ENCODE results near the gene CTDP1. TPM values are rescaled to one million over a fixed set of nuclear protein-coding genes. Genes with fewer than 3 reads are reported as not detected.

Gene CTDP1
- total RNA-seq, 3 donors from 2014 or later: 15.0 to 21.0 (median 19.9) TPM

DNA sequence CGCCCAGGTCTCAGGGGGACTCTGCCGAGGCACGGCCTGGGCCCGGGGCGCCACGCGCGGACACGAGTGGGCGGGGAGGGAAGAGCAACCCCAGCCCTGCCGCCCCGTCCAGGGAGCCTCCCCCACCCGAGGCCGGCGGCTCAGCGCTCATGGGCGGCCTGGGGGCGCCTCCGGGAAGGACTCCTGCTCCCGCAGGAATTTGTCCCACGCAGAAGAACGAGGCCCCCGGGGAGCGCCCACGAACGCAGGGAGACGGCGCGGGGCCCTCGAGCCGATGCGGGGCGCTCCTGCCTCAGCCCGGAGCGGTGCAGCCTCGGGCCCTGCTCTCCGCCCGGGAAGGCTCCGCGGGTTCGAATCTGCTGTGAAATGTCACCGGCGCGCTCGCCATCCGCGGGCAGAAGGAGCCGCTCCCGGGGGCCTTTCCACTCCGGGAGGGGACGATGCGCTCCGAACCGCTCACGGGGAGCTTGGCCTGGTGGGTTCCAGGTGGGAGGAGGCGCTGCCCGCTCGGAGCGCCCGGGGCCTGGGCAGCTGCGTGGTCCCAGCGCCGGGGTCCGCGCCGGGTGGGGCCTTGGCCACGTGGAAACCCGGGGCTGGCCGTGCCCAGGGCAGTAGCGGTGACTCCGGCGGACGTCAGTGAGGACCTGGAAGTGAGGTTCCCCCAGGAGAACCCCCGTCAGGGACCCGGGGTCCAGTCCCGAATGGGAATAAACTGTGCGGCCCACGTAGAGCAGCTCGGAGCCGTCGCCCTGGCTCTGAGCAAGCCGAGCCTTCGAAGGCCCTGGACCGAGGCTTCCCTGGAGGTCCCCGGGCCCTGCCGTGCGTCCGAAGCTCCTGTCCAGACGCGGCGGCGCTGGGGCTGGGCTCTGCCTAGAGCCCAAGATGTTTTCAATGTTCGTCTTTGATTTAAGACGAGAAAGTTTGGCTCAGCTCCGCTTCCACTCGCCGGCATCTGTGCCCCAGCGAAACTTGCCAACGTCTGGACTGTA lies 41.4 kb upstream of the CTDP1 start:
- Histone ChIP-seq H3K27ac (no peak overlapping the region), H3K4me3 (no peak overlapping the region), H3K9me3 (no peaks in the 10 kb centered on the region), H3K27me3 (peaks cover 15 to 35% of the 10 kb centered on the region in 2 donors), H3K4me1 (no peaks in the 10 kb centered on the region), H3K36me3 (no peaks in the 10 kb centered on the region)
- DNase-seq (ENCODE audit: low spot score in 2 of 2): no peak
- TF ChIP-seq POLR2AphosphoS5 (IDR thresholded peaks at IDR 0.05): no peak
- TF ChIP-seq, protein P1, sequence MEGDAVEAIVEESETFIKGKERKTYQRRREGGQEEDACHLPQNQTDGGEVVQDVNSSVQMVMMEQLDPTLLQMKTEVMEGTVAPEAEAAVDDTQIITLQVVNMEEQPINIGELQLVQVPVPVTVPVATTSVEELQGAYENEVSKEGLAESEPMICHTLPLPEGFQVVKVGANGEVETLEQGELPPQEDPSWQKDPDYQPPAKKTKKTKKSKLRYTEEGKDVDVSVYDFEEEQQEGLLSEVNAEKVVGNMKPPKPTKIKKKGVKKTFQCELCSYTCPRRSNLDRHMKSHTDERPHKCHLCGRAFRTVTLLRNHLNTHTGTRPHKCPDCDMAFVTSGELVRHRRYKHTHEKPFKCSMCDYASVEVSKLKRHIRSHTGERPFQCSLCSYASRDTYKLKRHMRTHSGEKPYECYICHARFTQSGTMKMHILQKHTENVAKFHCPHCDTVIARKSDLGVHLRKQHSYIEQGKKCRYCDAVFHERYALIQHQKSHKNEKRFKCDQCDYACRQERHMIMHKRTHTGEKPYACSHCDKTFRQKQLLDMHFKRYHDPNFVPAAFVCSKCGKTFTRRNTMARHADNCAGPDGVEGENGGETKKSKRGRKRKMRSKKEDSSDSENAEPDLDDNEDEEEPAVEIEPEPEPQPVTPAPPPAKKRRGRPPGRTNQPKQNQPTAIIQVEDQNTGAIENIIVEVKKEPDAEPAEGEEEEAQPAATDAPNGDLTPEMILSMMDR (IDR thresholded peaks at IDR 0.05): no peak
- no peak for TF ChIP-seq POLR2A (IDR thresholded peaks at IDR 0.05)
- intact Hi-C loops (cut with DNase I; ENCODE audit: low total_unique reads): no loop called here

DNA sequence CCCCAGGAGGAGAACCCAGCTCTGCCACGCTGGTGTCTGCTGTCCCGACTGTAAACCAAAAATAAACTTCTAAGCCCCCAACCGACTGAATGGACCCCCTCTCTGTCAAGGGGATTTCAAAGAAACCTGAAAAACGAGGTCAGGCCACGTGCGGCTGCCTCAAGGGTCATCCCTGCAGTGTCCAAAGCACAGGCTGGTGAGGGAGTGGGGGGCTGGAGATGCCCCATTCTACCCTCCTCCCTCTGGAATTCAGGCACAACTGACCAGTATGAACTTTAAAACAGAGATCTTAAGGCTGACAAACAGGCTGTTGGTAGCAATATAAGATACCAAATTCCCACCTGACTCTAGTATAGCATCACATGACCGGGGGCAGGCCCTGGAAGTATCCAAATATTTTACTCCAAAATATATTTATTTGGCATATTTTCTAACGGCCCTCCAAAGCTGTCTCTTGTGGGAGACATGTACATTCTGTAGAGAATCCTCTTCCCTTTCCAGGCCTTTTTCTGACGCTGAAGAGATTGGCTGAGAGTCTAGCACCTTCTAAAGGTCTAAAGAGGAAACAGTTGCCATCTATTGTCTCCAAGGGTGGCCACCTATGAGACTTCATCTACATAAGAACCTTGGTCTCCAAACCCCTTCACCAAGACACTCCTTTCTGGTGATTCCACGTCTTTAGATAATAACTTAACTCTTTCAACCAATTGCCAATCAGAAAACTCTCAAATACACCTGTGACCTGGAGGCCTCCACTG lies 40.4 kb upstream of the CTDP1 start:
- no peak overlapping the region for H3K4me3 ChIP-seq
- intact Hi-C loops (cut with DNase I; ENCODE audit: low total_unique reads): no loop called here
- H3K36me3 ChIP-seq: no peaks in the 10 kb centered on the region
- no peak for DNase-seq (ENCODE audit: low spot score in 2 of 2)
- H3K9me3 ChIP-seq: no peaks in the 10 kb centered on the region
- no peaks in the 10 kb centered on the region for H3K4me1 ChIP-seq
- TF ChIP-seq POLR2AphosphoS5 (IDR thresholded peaks at IDR 0.05) (no peak), POLR2A (IDR thresholded peaks at IDR 0.05) (no peak)
- TF ChIP-seq, protein P1 (IDR thresholded peaks at IDR 0.05): no peak
- peaks cover 15 to 35% of the 10 kb centered on the region in 2 donors for H3K27me3 ChIP-seq
- H3K27ac ChIP-seq: no peak overlapping the region

DNA sequence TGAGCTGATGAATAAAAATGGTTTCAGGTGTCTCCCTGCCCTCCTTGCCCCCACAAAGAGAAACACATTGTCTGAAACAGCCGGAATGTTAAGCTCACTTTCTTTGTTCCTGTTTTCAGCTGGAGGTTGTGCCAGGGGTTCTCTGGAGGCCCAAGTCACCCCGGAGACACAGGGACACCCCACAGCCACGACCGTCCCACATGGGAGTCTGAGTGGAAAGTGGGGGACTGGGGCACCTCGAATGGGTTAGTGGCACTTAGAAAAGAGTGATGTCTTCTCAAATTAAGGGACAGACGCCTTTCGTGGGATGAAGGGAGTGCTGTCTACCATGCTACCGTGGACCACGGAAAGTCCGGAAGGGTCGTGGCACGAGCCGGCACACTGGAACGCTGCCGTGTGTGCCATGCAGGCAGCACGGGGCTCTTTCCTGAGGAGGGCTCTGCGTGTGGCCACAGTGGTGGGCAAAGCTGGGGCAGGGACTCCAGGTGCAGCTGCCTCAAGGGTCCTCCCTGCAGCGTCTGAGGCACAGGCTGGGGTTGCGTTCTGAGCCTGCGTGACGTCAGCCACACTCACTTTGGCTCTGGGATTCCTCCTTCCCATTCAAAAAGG lies 39.4 kb upstream of the CTDP1 start:
- Histone ChIP-seq H3K4me3 (no peak overlapping the region), H3K9me3 (no peaks in the 10 kb centered on the region), H3K36me3 (no peaks in the 10 kb centered on the region), H3K27ac (no peak overlapping the region), H3K27me3 (peaks cover 15 to 35% of the 10 kb centered on the region in 2 donors), H3K4me1 (no peaks in the 10 kb centered on the region)
- no peak for DNase-seq (ENCODE audit: low spot score in 2 of 2)
- intact Hi-C loops (cut with DNase I; ENCODE audit: low total_unique reads): loop anchor here (10.0 kb wide), 1 partner anchor 255 kb away; no protein-coding TSS in a partner anchor
- TF ChIP-seq POLR2A (IDR thresholded peaks at IDR 0.05) (no peak), POLR2AphosphoS5 (IDR thresholded peaks at IDR 0.05) (no peak)
- TF ChIP-seq, protein P1 (IDR thresholded peaks at IDR 0.05): no peak

DNA sequence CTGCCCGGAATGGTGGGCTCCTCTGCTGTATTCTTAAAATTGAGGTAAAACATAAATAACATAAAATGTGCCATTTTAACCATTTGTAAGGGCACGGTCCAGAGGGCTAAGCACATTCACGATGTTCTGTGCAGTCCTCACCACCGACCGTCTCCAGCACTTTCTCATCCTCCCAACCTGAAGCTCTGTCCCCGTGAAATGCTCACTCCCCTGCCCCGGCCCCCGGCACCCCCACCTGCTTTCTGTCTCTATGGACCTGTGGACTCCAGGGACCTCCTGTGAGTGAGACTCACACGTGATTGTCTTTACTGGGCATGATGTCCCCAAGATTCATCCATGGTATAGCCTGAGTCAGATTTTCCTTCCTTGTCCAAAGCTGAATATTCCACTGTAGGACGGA lies 38.7 kb upstream of the CTDP1 start:
- intact Hi-C loops (cut with DNase I; ENCODE audit: low total_unique reads): loop anchor here (10.0 kb wide), 1 partner anchor 256 kb away; no protein-coding TSS in a partner anchor
- Histone ChIP-seq H3K9me3 (no peaks in the 10 kb centered on the region), H3K4me1 (no peaks in the 10 kb centered on the region), H3K27ac (no peak overlapping the region), H3K27me3 (peaks cover 15 to 35% of the 10 kb centered on the region in 2 donors), H3K36me3 (no peaks in the 10 kb centered on the region), H3K4me3 (no peak overlapping the region)
- TF ChIP-seq POLR2A (IDR thresholded peaks at IDR 0.05): no peak
- TF ChIP-seq, protein P1 (IDR thresholded peaks at IDR 0.05): no peak
- no peak for TF ChIP-seq POLR2AphosphoS5 (IDR thresholded peaks at IDR 0.05)
- no peak for DNase-seq (ENCODE audit: low spot score in 2 of 2)
